HG03342 (cell line): ENCODE data around the gene SH2D4B.

ENCODE experiments used
- ATAC-seq: cut with Tn5 transposase; IDR thresholded peaks from one replicate; pipeline ENCODE4 v1.9.1; 2021; ENCODE audit warnings: mild to moderate bottlenecking, moderate library complexity; ENCODE audit not compliant: unreplicated experiment

The SH2D4B gene

GRCh38 chr10:80537736-80538480, at the start of gene SH2D4B:
SH2D4B (plus strand) TSS chr10:80537902; CDS start chr10:80538332, 430 bp downstream.
- ATAC-seq = no peak

- ATAC-seq = no peak
Observed at GRCh38 chr10:80488539-80489066, 49.1 kb upstream of the SH2D4B start.

- ATAC-seq = no peak
Observed at GRCh38 chr10:80489371-80490112, 48.2 kb upstream of the SH2D4B start.

- ATAC-seq = no peak
Observed at GRCh38 chr10:80491251-80492102, 46.2 kb upstream of the SH2D4B start.

- peak; percentile 28 for ATAC-seq
Observed at GRCh38 chr10:80492848-80493521, 44.7 kb upstream of the SH2D4B start.

GRCh38 chr10:80493522-80494051, 44.1 kb upstream of the SH2D4B start:
- ATAC-seq = peak; percentile 62

GRCh38 chr10:80496555-80497172, 41.0 kb upstream of the SH2D4B start:
- ATAC-seq = no peak

- ATAC-seq = no peak
Observed at GRCh38 chr10:80497187-80498077, 40.3 kb upstream of the SH2D4B start.

- no peak for ATAC-seq
Observed at GRCh38 chr10:80498078-80498832, 39.4 kb upstream of the SH2D4B start.

- no peak for ATAC-seq
Observed at GRCh38 chr10:80498833-80499741, 38.6 kb upstream of the SH2D4B start.

- ATAC-seq = peak; percentile 79
Observed at GRCh38 chr10:80500572-80501380, 36.9 kb upstream of the SH2D4B start.

GRCh38 chr10:80501381-80501912, 36.3 kb upstream of the SH2D4B start:
- ATAC-seq = no peak

- ATAC-seq = no peak
Observed at GRCh38 chr10:80501913-80502521, 35.7 kb upstream of the SH2D4B start.

GRCh38 chr10:80502621-80503583, 34.8 kb upstream of the SH2D4B start:
- ATAC-seq = no peak
